Esophagus muscularis mucosa (tissue), 3 donors: Measurements from ENCODE around the gene HIBCH.

Experiments used
- CTCF ChIP-seq, 3 experiments: fragments of 200-600 bp in 2 of 3; fragments of 450-650 bp in 1 of 3; sonication (generic) in 2 of 3; IDR thresholded peaks; one replicate each; pipeline ENCODE4 v1.5.1; 2017 to 2019; ENCODE audit warnings: antibody characterized with exemption in 3 of 3, mild to moderate bottlenecking in 2 of 3, moderate library complexity in 1 of 3
- POLR2A ChIP-seq: fragments of 450-650 bp; IDR thresholded peaks from one replicate; pipeline ENCODE4 v1.6.1; 2017; ENCODE audit warnings: antibody characterized with exemption, moderate library complexity, mild to moderate bottlenecking, low read depth

GRCh38 chr2:190283783-190284182, 35.8 kb downstream of the HIBCH start:
- TF ChIP-seq POLR2A, result no peak
- no peak for TF ChIP-seq CTCF (IDR thresholded peaks at IDR 0.05)
